KMS-11 (cell line): ENCODE results near the gene TAP1.

Source experiments
- H2AFZ ChIP-seq: fragments of 200-600 bp; sonication (generic); 2 replicates; pipeline ENCODE4 v1.6.1; 2016; ENCODE audit warnings: antibody characterized with exemption, mixed run types, low read depth
- H3K27ac ChIP-seq: fragments of 200-600 bp; sonication (generic); 2 replicates; pipeline ENCODE4 v1.6.1; 2016; ENCODE audit warnings: mild to moderate bottlenecking, mixed run types
- H3K27me3 ChIP-seq: fragments of 200-600 bp; sonication (generic); 2 replicates; pipeline ENCODE4 v1.6.1; 2017; ENCODE audit warnings: mild to moderate bottlenecking, low read depth, mixed run types, moderate library complexity; ENCODE audit not compliant: insufficient read depth
- H3K36me3 ChIP-seq: fragments of 200-600 bp; sonication (generic); 2 replicates; pipeline ENCODE4 v1.6.1; 2017; ENCODE audit warnings: mild to moderate bottlenecking, mixed run types; ENCODE audit not compliant: insufficient read depth
- H3K4me1 ChIP-seq: fragments of 200-600 bp; sonication (generic); 2 replicates; pipeline ENCODE4 v1.6.1; 2016; ENCODE audit warnings: mild to moderate bottlenecking, low read depth, mixed run types; ENCODE audit not compliant: poor library complexity, severe bottlenecking
- H3K4me2 ChIP-seq: fragments of 200-600 bp; sonication (generic); 2 replicates; pipeline ENCODE4 v1.7.0; 2016; ENCODE audit warnings: mild to moderate bottlenecking, mixed run types
- H3K4me3 ChIP-seq: fragments of 200-600 bp; sonication (generic); IDR thresholded peaks from 2 replicates; pipeline ENCODE4 v1.6.1; 2017; ENCODE audit warnings: low read depth, low read length, mixed read lengths; ENCODE audit not compliant: insufficient read depth
- H3K79me2 ChIP-seq: fragments of 200-600 bp; sonication (generic); 2 replicates; pipeline ENCODE4 v1.6.1; 2016; ENCODE audit warnings: low read depth, mixed run types; ENCODE audit not compliant: insufficient read depth
- H3K9ac ChIP-seq: fragments of 200-600 bp; sonication (generic); 2 replicates; pipeline ENCODE4 v1.6.1; 2016; ENCODE audit warnings: mild to moderate bottlenecking, mixed run types
- H4K20me1 ChIP-seq: fragments of 200-600 bp; sonication (generic); 2 replicates; pipeline ENCODE4 v1.6.1; 2016; ENCODE audit warnings: mild to moderate bottlenecking, mixed run types; ENCODE audit not compliant: insufficient read depth
- CTCF ChIP-seq: fragments of 200-600 bp; sonication (generic); conservative IDR thresholded peaks from 2 replicates; pipeline ENCODE4 v1.6.1; 2017; ENCODE audit warnings: low read depth, mild to moderate bottlenecking, antibody characterized with exemption, low read length, moderate library complexity, mixed read lengths

TAP1 gene

GRCh38 chr6:32843331-32843978, 10.0 kb downstream of the TAP1 start:
- Histone ChIP-seq H3K9ac (peak overlapping the region; percentile 84), H2AFZ (peak overlapping the region; percentile 80), H3K4me2 (peak overlapping the region; percentile 92), H3K27me3 (no peaks in the 10 kb centered on the region), H4K20me1 (no peaks in the 10 kb centered on the region), H3K79me2 (peaks cover 11% of the 10 kb centered on the region; the same call in 1 of the 2 replicates), H3K4me3 (peak overlapping the region; percentile 63), H3K27ac (peak overlapping the region; percentile 73), H3K4me1 (peaks cover 51% of the 10 kb centered on the region), H3K36me3 (peaks cover 3% of the 10 kb centered on the region; the same call in 1 of the 2 replicates)
- no peak for TF ChIP-seq CTCF

- H3K79me2 ChIP-seq, result peaks cover 11% of the 10 kb centered on the region; the same call in 1 of the 2 replicates
- no peak overlapping the region for H3K4me3 ChIP-seq
- TF ChIP-seq CTCF, result no peak
- peak overlapping the region; percentile 80; the same call in 1 of the 2 replicates for H2AFZ ChIP-seq
- no peaks in the 10 kb centered on the region for H4K20me1 ChIP-seq
- peak overlapping the region; percentile 84; the same call in 1 of the 2 replicates for H3K9ac ChIP-seq
- peak overlapping the region; percentile 92 for H3K4me2 ChIP-seq
- peak overlapping the region; percentile 73; the same call in 1 of the 2 replicates for H3K27ac ChIP-seq
- peaks cover 51% of the 10 kb centered on the region for H3K4me1 ChIP-seq
- no peaks in the 10 kb centered on the region for H3K27me3 ChIP-seq
- peaks cover 3% of the 10 kb centered on the region; the same call in 1 of the 2 replicates for H3K36me3 ChIP-seq
Observed at GRCh38 chr6:32842690-32843089, 10.8 kb downstream of the TAP1 start.

- Histone ChIP-seq H3K27ac (no peak overlapping the region), H3K4me1 (peaks cover 53% of the 10 kb centered on the region), H3K9ac (no peak overlapping the region), H3K79me2 (peaks cover 15% of the 10 kb centered on the region; the same call in 1 of the 2 replicates), H3K4me3 (no peak overlapping the region), H4K20me1 (no peaks in the 10 kb centered on the region), H2AFZ (no peak overlapping the region), H3K27me3 (no peaks in the 10 kb centered on the region), H3K4me2 (peak overlapping the region; percentile 92; the same call in 1 of the 2 replicates), H3K36me3 (peaks cover 3% of the 10 kb centered on the region; the same call in 1 of the 2 replicates)
- TF ChIP-seq CTCF, result no peak
Observed at GRCh38 chr6:32842021-32842650, 11.4 kb downstream of the TAP1 start.

- no peak for TF ChIP-seq CTCF
- peaks cover 26% of the 10 kb centered on the region; the same call in 1 of the 2 replicates for H3K79me2 ChIP-seq
- peaks cover 52% of the 10 kb centered on the region for H3K4me1 ChIP-seq
Observed at GRCh38 chr6:32840604-32841246, 12.8 kb downstream of the TAP1 start.

More at GRCh38 chr6:32840604-32841246, 12.8 kb downstream of the TAP1 start:
- Histone ChIP-seq H3K27me3 (no peaks in the 10 kb centered on the region), H3K27ac (no peak overlapping the region), H2AFZ (no peak overlapping the region), H3K36me3 (peaks cover 3% of the 10 kb centered on the region; the same call in 1 of the 2 replicates), H3K4me2 (no peak overlapping the region), H3K4me3 (no peak overlapping the region), H3K9ac (no peak overlapping the region), H4K20me1 (no peaks in the 10 kb centered on the region)
